Measurements from ENCODE around the gene VEZT. TPM values are rescaled to one million over a fixed set of nuclear protein-coding genes. Genes with fewer than 3 reads are reported as not detected.

VEZT gene
- total RNA-seq, 1 donor from 2014 or later, result 89.9 TPM

GRCh38 chr12:95269892-95270291, 52.3 kb downstream of the VEZT start:
- H3K4me1 Mint-ChIP-seq (ENCODE audit: unreplicated experiment), result peaks cover 14% of the 10 kb centered on the region
- TF ChIP-seq CTCF (IDR thresholded peaks at IDR 0.05; ENCODE audit: unreplicated experiment), result no peak
- no peaks in the 10 kb centered on the region for H3K27me3 Mint-ChIP-seq (ENCODE audit: unreplicated experiment)
- no peak overlapping the region for H3K27ac Mint-ChIP-seq (ENCODE audit: unreplicated experiment)
- H3K4me3 Mint-ChIP-seq (ENCODE audit: unreplicated experiment), result no peak overlapping the region
- DNase-seq (ENCODE audit: low spot score), result no peak
- peaks cover 12% of the 10 kb centered on the region for H3K36me3 Mint-ChIP-seq (ENCODE audit: low read depth, unreplicated experiment)
- no peaks in the 10 kb centered on the region for H3K9me3 Mint-ChIP-seq (ENCODE audit: unreplicated experiment)

- no peak for TF ChIP-seq CTCF (IDR thresholded peaks at IDR 0.05; ENCODE audit: unreplicated experiment)
Observed at GRCh38 chr12:95271465-95271864, 53.9 kb downstream of the VEZT start.

GRCh38 chr12:95277139-95277538, 59.5 kb downstream of the VEZT start:
- peaks cover 16% of the 10 kb centered on the region for H3K36me3 Mint-ChIP-seq (ENCODE audit: low read depth, unreplicated experiment)
- no peak for DNase-seq (ENCODE audit: low spot score)
- H3K27me3 Mint-ChIP-seq (ENCODE audit: unreplicated experiment), result peaks cover 5% of the 10 kb centered on the region
- H3K4me1 Mint-ChIP-seq (ENCODE audit: unreplicated experiment), result peaks cover 13% of the 10 kb centered on the region
- H3K27ac Mint-ChIP-seq (ENCODE audit: unreplicated experiment), result no peak overlapping the region
- no peak for TF ChIP-seq CTCF (IDR thresholded peaks at IDR 0.05; ENCODE audit: unreplicated experiment)
- H3K4me3 Mint-ChIP-seq (ENCODE audit: unreplicated experiment), result no peak overlapping the region
- H3K9me3 Mint-ChIP-seq (ENCODE audit: unreplicated experiment), result no peaks in the 10 kb centered on the region

More at GRCh38 chr12:95271465-95271864, 53.9 kb downstream of the VEZT start:
- Mint-ChIP-seq H3K36me3 (ENCODE audit: low read depth, unreplicated experiment) (peaks cover 13% of the 10 kb centered on the region), H3K27ac (ENCODE audit: unreplicated experiment) (no peak overlapping the region), H3K9me3 (ENCODE audit: unreplicated experiment) (no peaks in the 10 kb centered on the region), H3K27me3 (ENCODE audit: unreplicated experiment) (no peaks in the 10 kb centered on the region), H3K4me1 (ENCODE audit: unreplicated experiment) (peaks cover 8% of the 10 kb centered on the region), H3K4me3 (ENCODE audit: unreplicated experiment) (no peak overlapping the region)
- DNase-seq (ENCODE audit: low spot score), result no peak

- peaks cover 13% of the 10 kb centered on the region for H3K4me1 Mint-ChIP-seq (ENCODE audit: unreplicated experiment)
- H3K27me3 Mint-ChIP-seq (ENCODE audit: unreplicated experiment), result peaks cover 5% of the 10 kb centered on the region
- no peak for TF ChIP-seq CTCF (IDR thresholded peaks at IDR 0.05; ENCODE audit: unreplicated experiment)
- peak overlapping the region; percentile 38 for H3K27ac Mint-ChIP-seq (ENCODE audit: unreplicated experiment)
- no peaks in the 10 kb centered on the region for H3K9me3 Mint-ChIP-seq (ENCODE audit: unreplicated experiment)
- H3K36me3 Mint-ChIP-seq (ENCODE audit: low read depth, unreplicated experiment), result peaks cover 28% of the 10 kb centered on the region
- DNase-seq (ENCODE audit: low spot score), result no peak
- peak overlapping the region; percentile 32 for H3K4me3 Mint-ChIP-seq (ENCODE audit: unreplicated experiment)
Observed at GRCh38 chr12:95279856-95280255, 62.2 kb downstream of the VEZT start.

GRCh38 chr12:95282266-95282665, 64.7 kb downstream of the VEZT start:
- Mint-ChIP-seq H3K27me3 (ENCODE audit: unreplicated experiment) (peaks cover 5% of the 10 kb centered on the region), H3K9me3 (ENCODE audit: unreplicated experiment) (no peaks in the 10 kb centered on the region), H3K4me3 (ENCODE audit: unreplicated experiment) (no peak overlapping the region), H3K27ac (ENCODE audit: unreplicated experiment) (no peak overlapping the region), H3K36me3 (ENCODE audit: low read depth, unreplicated experiment) (peaks cover 28% of the 10 kb centered on the region), H3K4me1 (ENCODE audit: unreplicated experiment) (peaks cover 13% of the 10 kb centered on the region)
- no peak for TF ChIP-seq CTCF (IDR thresholded peaks at IDR 0.05; ENCODE audit: unreplicated experiment)
- DNase-seq (ENCODE audit: low spot score), result no peak

Data from endothelial cell (in vitro differentiated cells).